ENCODE results near the gene BACE2.
"Not testable (repeated sequence)": the region's sequence is repeated elsewhere in the genome, so short reads cannot be mapped to it uniquely, and the experiment has no call there.

BACE2 gene

DNA sequence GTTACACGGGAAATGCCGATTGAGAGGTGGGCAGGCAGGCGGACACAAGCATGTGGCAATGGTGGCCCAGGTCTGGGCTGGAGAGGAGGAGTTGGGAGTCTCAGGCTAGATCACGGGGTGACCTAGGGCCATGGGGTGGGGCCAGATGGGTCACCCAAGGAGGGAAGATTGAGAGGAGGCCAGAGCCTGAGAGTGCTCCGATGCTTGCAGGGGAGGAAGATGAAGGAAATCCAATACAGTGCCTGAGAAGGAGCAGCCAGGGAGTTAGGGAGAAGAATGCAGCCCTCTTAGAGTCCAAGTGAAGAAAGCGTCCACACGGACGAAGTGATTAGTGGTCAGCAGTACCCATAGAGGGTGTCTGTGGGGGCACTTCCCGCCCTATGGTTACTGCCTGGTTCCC, 87.2 kb downstream of the BACE2 start:
- Histone ChIP-seq H3K27me3 (ENCODE audit: control insufficient read depth in 1 of 2, insufficient read depth in 2 of 2, low read length in 2 of 2) (no peaks in the 10 kb centered on the region), H3K4me3 (ENCODE audit: low read depth in 1 of 2, low read length in 2 of 2) (no peak overlapping the region), H3K4me1 (ENCODE audit: control insufficient read depth in 1 of 2, insufficient read depth in 2 of 2, low read length in 2 of 2) (no peaks in the 10 kb centered on the region), H3K27ac (ENCODE audit: low read depth, low read length) (no peak overlapping the region), H3K36me3 (ENCODE audit: control insufficient read depth in 1 of 2, insufficient read depth in 2 of 2, low read length in 2 of 2) (peaks cover 11 to 19% of the 10 kb centered on the region in 2 donors), H3K9me3 (ENCODE audit: control insufficient read depth in 1 of 2, low read length in 2 of 2) (no peaks in the 10 kb centered on the region), H3K9ac (ENCODE audit: low read depth in 1 of 2, low read length in 2 of 2) (no peak overlapping the region)

DNA sequence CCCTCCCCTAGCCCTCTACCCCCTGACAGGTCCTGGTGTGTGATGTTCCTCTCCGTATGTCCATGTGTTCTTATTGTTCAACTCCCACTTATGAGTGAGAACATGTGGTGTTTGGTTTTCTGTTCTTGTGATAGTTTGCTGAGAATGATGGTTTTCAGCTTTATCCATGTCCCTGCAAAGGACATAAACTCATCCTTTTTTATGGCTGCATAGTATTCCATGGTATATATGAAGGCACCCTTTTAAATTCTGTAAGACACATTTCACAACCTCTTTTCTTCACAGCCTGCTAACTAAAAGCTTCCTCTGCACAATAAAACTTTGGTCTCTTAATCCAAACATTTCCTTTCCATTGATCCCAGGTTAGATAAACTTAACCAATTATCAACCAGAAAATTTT, 88.3 kb downstream of the BACE2 start:
- H3K9me3 ChIP-seq (ENCODE audit: control insufficient read depth in 1 of 2, low read length in 2 of 2); H3K27ac ChIP-seq (ENCODE audit: low read depth, low read length); H3K4me1 ChIP-seq (ENCODE audit: control insufficient read depth in 1 of 2, insufficient read depth in 2 of 2, low read length in 2 of 2); H3K9ac ChIP-seq (ENCODE audit: low read depth in 1 of 2, low read length in 2 of 2); H3K27me3 ChIP-seq (ENCODE audit: control insufficient read depth in 1 of 2, insufficient read depth in 2 of 2, low read length in 2 of 2); H3K4me3 ChIP-seq (ENCODE audit: low read depth in 1 of 2, low read length in 2 of 2): not testable (repeated sequence)
- H3K36me3 ChIP-seq (ENCODE audit: control insufficient read depth in 1 of 2, insufficient read depth in 2 of 2, low read length in 2 of 2), result peaks cover 11 to 16% of the 10 kb centered on the region in 2 donors

DNA sequence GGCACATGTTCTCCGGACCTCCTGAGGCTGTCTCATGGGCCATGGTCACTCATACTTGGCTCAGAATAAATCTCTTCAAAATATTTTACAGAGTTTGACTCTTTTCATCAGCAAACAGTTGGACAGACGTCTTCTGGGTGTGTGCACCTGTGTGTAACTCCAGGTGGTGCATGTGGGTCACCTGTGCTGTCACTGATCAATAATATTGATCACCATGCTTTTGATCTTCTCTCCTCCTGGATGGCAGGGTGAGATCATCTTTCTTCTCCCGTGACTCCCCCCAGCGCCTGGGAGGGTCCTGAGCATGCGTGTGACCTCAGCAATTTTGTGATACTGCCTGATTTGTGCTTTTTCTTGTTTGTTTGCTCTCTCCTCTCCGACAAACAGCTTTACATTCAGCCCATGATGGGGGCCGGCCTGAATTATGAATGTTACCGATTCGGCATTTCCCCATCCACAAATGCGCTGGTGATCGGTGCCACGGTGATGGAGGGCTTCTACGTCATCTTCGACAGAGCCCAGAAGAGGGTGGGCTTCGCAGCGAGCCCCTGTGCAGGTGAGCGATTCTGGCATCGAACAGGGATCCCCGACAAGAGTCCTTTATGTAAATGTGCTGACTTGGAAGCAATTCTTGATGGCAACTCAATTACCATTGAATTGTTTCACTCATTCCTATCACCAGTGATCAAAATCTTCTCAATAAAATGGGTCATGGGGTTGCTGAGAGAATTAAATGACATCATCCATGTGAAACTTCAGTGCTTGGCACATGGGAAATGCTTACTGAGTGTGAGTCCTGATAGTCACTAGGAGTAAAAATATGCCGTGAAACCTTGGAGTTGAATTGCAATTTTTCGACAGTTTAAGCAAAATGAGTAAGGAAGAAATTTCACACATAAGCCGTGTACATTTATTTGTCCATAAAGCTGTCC, 89.1 kb downstream of the BACE2 start:
- H3K4me3 ChIP-seq (ENCODE audit: low read depth in 1 of 2, low read length in 2 of 2), result no peak overlapping the region
- no peaks in the 10 kb centered on the region for H3K4me1 ChIP-seq (ENCODE audit: control insufficient read depth in 1 of 2, insufficient read depth in 2 of 2, low read length in 2 of 2)
- no peak overlapping the region for H3K27ac ChIP-seq (ENCODE audit: low read depth, low read length)
- H3K9me3 ChIP-seq (ENCODE audit: control insufficient read depth in 1 of 2, low read length in 2 of 2), result no peaks in the 10 kb centered on the region
- no peaks in the 10 kb centered on the region for H3K27me3 ChIP-seq (ENCODE audit: control insufficient read depth in 1 of 2, insufficient read depth in 2 of 2, low read length in 2 of 2)
- no peak overlapping the region for H3K9ac ChIP-seq (ENCODE audit: low read depth in 1 of 2, low read length in 2 of 2)
- H3K36me3 ChIP-seq (ENCODE audit: control insufficient read depth in 1 of 2, insufficient read depth in 2 of 2, low read length in 2 of 2), result peaks cover 8 to 12% of the 10 kb centered on the region in 2 donors

- Histone ChIP-seq H3K9me3 (ENCODE audit: control insufficient read depth in 1 of 2, low read length in 2 of 2) (no peaks in the 10 kb centered on the region), H3K4me3 (ENCODE audit: low read depth in 1 of 2, low read length in 2 of 2) (no peak overlapping the region), H3K4me1 (ENCODE audit: control insufficient read depth in 1 of 2, insufficient read depth in 2 of 2, low read length in 2 of 2) (no peaks in the 10 kb centered on the region), H3K9ac (ENCODE audit: low read depth in 1 of 2, low read length in 2 of 2) (no peak overlapping the region), H3K36me3 (ENCODE audit: control insufficient read depth in 1 of 2, insufficient read depth in 2 of 2, low read length in 2 of 2) (peaks cover 4% of the 10 kb centered on the region in 2 donors), H3K27ac (ENCODE audit: low read depth, low read length) (no peak overlapping the region), H3K27me3 (ENCODE audit: control insufficient read depth in 1 of 2, insufficient read depth in 2 of 2, low read length in 2 of 2) (no peaks in the 10 kb centered on the region)
Measured at GRCh38 chr21:41258617-41259016, 90.7 kb downstream of the BACE2 start.

DNA sequence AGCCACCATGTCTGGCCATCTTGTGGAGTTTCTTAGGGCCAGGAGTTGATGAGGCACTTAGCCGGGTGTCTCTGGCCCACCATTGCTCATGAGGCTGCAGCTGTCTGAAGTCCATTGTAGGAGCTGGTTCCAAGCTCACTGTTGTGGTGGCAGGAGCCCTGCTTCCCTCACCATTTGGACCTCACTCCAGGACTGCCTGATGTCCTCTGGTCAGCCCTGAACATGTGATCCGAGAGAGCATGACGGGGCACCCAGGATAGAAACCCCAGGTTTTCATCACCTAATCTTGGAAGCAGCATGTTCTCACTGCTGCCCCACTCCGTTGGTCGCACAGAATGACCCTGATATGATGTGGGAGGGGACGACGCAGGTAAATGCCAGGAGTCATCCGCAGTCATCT, 92.5 kb downstream of the BACE2 start:
- no peak overlapping the region for H3K27ac ChIP-seq (ENCODE audit: low read depth, low read length)
- H3K9ac ChIP-seq (ENCODE audit: low read depth in 1 of 2, low read length in 2 of 2), result no peak overlapping the region
- no peaks in the 10 kb centered on the region for H3K4me1 ChIP-seq (ENCODE audit: control insufficient read depth in 1 of 2, insufficient read depth in 2 of 2, low read length in 2 of 2)
- H3K36me3 ChIP-seq (ENCODE audit: control insufficient read depth in 1 of 2, insufficient read depth in 2 of 2, low read length in 2 of 2), result peaks cover 0 to 4% of the 10 kb centered on the region in 2 donors
- H3K9me3 ChIP-seq (ENCODE audit: control insufficient read depth in 1 of 2, low read length in 2 of 2), result no peaks in the 10 kb centered on the region
- no peaks in the 10 kb centered on the region for H3K27me3 ChIP-seq (ENCODE audit: control insufficient read depth in 1 of 2, insufficient read depth in 2 of 2, low read length in 2 of 2)
- H3K4me3 ChIP-seq (ENCODE audit: low read depth in 1 of 2, low read length in 2 of 2), result no peak overlapping the region

- Histone ChIP-seq H3K4me1 (ENCODE audit: control insufficient read depth in 1 of 2, insufficient read depth in 2 of 2, low read length in 2 of 2) (no peaks in the 10 kb centered on the region), H3K9me3 (ENCODE audit: control insufficient read depth in 1 of 2, low read length in 2 of 2) (peaks cover 0 to 3% of the 10 kb centered on the region in 2 donors), H3K4me3 (ENCODE audit: low read depth in 1 of 2, low read length in 2 of 2) (no peak overlapping the region), H3K27ac (ENCODE audit: low read depth, low read length) (no peak overlapping the region), H3K36me3 (ENCODE audit: control insufficient read depth in 1 of 2, insufficient read depth in 2 of 2, low read length in 2 of 2) (no peaks in the 10 kb centered on the region), H3K27me3 (ENCODE audit: control insufficient read depth in 1 of 2, insufficient read depth in 2 of 2, low read length in 2 of 2) (no peaks in the 10 kb centered on the region), H3K9ac (ENCODE audit: low read depth in 1 of 2, low read length in 2 of 2) (no peak overlapping the region)
Measured at GRCh38 chr21:41267346-41267745, 99.4 kb downstream of the BACE2 start.

DNA sequence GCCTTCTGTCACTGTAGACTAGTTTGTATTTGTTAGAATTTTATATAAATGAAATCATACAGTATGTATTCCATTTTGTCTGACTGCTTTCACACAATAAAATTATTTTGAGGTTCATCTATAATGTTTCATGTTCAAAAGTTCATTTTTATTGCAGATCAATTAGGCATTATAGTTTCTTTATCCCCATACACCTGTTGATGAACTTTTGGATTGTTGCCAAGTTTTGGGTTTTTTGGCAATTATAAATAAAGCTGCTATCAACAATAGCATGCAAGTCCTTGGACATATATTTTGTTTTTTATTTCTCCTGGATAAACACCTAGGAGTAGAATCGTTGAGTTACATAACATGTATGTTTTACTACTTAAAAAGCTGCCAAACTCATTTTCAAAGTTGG, 101.6 kb downstream of the BACE2 start:
- Histone ChIP-seq H3K27me3 (ENCODE audit: control insufficient read depth in 1 of 2, insufficient read depth in 2 of 2, low read length in 2 of 2) (no peaks in the 10 kb centered on the region), H3K27ac (ENCODE audit: low read depth, low read length) (no peak overlapping the region), H3K4me1 (ENCODE audit: control insufficient read depth in 1 of 2, insufficient read depth in 2 of 2, low read length in 2 of 2) (no peaks in the 10 kb centered on the region), H3K9ac (ENCODE audit: low read depth in 1 of 2, low read length in 2 of 2) (no peak overlapping the region), H3K4me3 (ENCODE audit: low read depth in 1 of 2, low read length in 2 of 2) (no peak overlapping the region), H3K9me3 (ENCODE audit: control insufficient read depth in 1 of 2, low read length in 2 of 2) (peaks cover 0 to 3% of the 10 kb centered on the region in 2 donors), H3K36me3 (ENCODE audit: control insufficient read depth in 1 of 2, insufficient read depth in 2 of 2, low read length in 2 of 2) (no peaks in the 10 kb centered on the region)

DNA sequence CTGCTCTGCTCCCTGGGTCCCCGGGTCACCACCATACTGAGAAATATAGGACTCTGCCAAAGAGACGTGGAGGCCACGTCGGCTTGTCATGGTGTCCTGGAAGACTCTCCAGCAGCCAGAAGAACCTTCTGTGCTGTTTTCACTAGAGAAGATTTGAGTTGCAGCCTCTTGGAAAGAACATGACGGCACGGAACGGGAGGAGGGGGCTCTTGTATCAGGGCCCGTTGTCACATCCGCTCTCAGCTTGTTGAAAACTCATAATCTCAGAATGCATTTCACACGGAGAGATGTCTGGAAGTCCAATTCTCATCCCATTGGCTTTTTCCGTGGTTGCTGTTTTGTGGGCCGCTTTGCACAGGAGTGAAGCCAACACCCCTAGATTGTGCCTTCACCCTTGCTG, 109.2 kb downstream of the BACE2 start:
- H3K36me3 ChIP-seq (ENCODE audit: control insufficient read depth in 1 of 2, insufficient read depth in 2 of 2, low read length in 2 of 2), result peaks cover 0 to 3% of the 10 kb centered on the region in 2 donors
- no peak overlapping the region for H3K4me3 ChIP-seq (ENCODE audit: low read depth in 1 of 2, low read length in 2 of 2)
- peaks cover 0 to under 1% of the 10 kb centered on the region in 2 donors for H3K9me3 ChIP-seq (ENCODE audit: control insufficient read depth in 1 of 2, low read length in 2 of 2)
- H3K9ac ChIP-seq (ENCODE audit: low read depth in 1 of 2, low read length in 2 of 2), result no peak overlapping the region
- H3K27me3 ChIP-seq (ENCODE audit: control insufficient read depth in 1 of 2, insufficient read depth in 2 of 2, low read length in 2 of 2), result no peaks in the 10 kb centered on the region
- H3K27ac ChIP-seq (ENCODE audit: low read depth, low read length), result no peak overlapping the region
- H3K4me1 ChIP-seq (ENCODE audit: control insufficient read depth in 1 of 2, insufficient read depth in 2 of 2, low read length in 2 of 2), result no peaks in the 10 kb centered on the region

DNA sequence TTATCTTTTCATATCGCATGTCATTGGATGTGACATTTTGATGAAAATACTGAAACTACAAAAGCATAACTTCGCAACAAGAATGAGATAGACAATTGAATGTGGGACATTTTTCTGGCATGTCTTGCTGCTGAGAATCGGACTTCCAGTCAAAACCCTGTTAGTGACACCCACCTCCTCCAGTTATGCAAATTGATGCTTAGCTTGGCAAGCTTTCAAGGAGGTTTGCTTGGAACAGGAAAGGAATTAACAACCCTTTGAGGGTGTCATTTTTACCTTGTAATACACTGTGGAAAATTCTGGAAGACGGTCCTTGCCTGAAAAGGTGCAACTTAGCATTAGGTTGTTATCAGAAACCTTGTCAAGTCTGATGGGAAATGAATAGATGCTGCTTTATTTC, 109.9 kb downstream of the BACE2 start:
- Histone ChIP-seq H3K27me3 (ENCODE audit: control insufficient read depth in 1 of 2, insufficient read depth in 2 of 2, low read length in 2 of 2) (peaks cover 0 to 2% of the 10 kb centered on the region in 2 donors), H3K27ac (ENCODE audit: low read depth, low read length) (no peak overlapping the region), H3K4me3 (ENCODE audit: low read depth in 1 of 2, low read length in 2 of 2) (no peak overlapping the region), H3K4me1 (ENCODE audit: control insufficient read depth in 1 of 2, insufficient read depth in 2 of 2, low read length in 2 of 2) (no peaks in the 10 kb centered on the region), H3K36me3 (ENCODE audit: control insufficient read depth in 1 of 2, insufficient read depth in 2 of 2, low read length in 2 of 2) (peaks cover 0 to 3% of the 10 kb centered on the region in 2 donors), H3K9ac (ENCODE audit: low read depth in 1 of 2, low read length in 2 of 2) (no peak overlapping the region), H3K9me3 (ENCODE audit: control insufficient read depth in 1 of 2, low read length in 2 of 2) (no peaks in the 10 kb centered on the region)

DNA sequence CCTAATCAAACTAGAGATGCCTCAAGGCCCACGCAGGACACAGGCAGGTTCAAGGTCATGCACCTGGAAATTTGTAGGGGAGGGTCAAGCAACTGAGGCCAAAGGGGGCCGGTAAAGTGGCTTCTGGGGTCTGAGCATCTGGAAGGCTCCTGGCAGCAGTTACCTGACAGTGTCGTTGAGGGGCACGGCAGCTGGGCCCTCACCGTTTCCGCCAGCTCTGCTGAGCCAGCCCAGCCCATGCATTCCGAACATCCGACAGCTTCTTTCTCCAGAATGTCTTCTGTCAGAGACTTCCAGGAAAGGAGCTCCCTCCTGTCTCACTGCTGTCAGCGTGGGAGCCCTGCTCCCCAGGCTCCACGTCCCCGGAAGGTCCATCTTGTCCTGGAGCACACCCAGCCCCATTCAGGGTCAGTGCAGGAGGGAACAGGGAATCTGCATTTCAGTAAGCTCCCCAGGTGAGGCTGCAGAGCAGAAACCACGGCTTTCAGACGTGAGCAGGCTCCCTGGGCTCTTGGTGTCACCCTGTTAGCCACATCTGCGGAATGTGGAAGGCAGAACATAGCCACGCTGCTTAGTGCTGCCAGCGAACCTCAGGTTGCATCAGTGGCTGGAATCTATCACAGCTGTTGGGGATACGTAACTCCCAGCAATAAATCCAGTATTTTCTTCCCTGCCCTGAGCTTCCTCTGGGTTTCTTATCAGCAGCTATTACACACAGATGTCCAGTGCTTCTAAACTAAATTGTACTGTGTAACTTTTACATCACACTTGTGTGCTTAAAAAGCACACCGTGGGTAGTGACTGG, 112.4 kb downstream of the BACE2 start:
- no peak overlapping the region for H3K9ac ChIP-seq (ENCODE audit: low read depth in 1 of 2, low read length in 2 of 2)

More for the DNA sequence above, 112.4 kb downstream of the BACE2 start:
- Histone ChIP-seq H3K27me3 (ENCODE audit: control insufficient read depth in 1 of 2, insufficient read depth in 2 of 2, low read length in 2 of 2) (peaks cover 0 to 5% of the 10 kb centered on the region in 2 donors), H3K27ac (ENCODE audit: low read depth, low read length) (no peak overlapping the region), H3K36me3 (ENCODE audit: control insufficient read depth in 1 of 2, insufficient read depth in 2 of 2, low read length in 2 of 2) (no peaks in the 10 kb centered on the region), H3K9me3 (ENCODE audit: control insufficient read depth in 1 of 2, low read length in 2 of 2) (no peaks in the 10 kb centered on the region), H3K4me1 (ENCODE audit: control insufficient read depth in 1 of 2, insufficient read depth in 2 of 2, low read length in 2 of 2) (no peaks in the 10 kb centered on the region), H3K4me3 (ENCODE audit: low read depth in 1 of 2, low read length in 2 of 2) (no peak overlapping the region)

Measured in duodenal mucosa (tissue), 2 donors.